ENCODE results near the gene MAP4K4. TPM values are rescaled to one million over a fixed set of nuclear protein-coding genes. Genes with fewer than 3 reads are reported as not detected.

The MAP4K4 gene
- polyA plus RNA-seq, 3 donors = 5.3 to 66.9 (median 8.7) TPM

- Mint-ChIP-seq H3K9me3 (no peaks in the 10 kb centered on the region), H3K4me1 (peaks cover 78% of the 10 kb centered on the region), H3K27me3 (ENCODE audit: low read depth in 3 of 3) (no peaks in the 10 kb centered on the region), H3K27ac (peak overlapping the region in 1 of 7 donors; percentile 68), H3K36me3 (peaks cover 1 to 3% of the 10 kb centered on the region in 2 donors), H3K4me3 (no peak overlapping the region)
- Histone ChIP-seq H3K9ac (ENCODE audit: insufficient read depth, low read length, poor library complexity, severe bottlenecking) (no peak overlapping the region), H3K9me3 (replicated peaks in 1 of 2; ENCODE audit: control insufficient read depth in 1 of 2, insufficient read depth in 1 of 2, low read length in 2 of 2) (no peaks in the 10 kb centered on the region), H3K79me2 (ENCODE audit: insufficient read depth, low read length) (peaks cover 100% of the 10 kb centered on the region), H3K4me1 (ENCODE audit: control insufficient read depth in 1 of 2, insufficient read depth in 2 of 2, low read length in 2 of 2) (peaks cover 46 to 66% of the 10 kb centered on the region in 2 donors), H3K36me3 (replicated peaks in 1 of 2; ENCODE audit: control insufficient read depth in 1 of 2, insufficient read depth in 2 of 2, low read length in 2 of 2) (no peaks in the 10 kb centered on the region), H3K4me3 (replicated peaks in 1 of 3; ENCODE audit: low read depth in 2 of 3, low read length in 3 of 3) (no peak overlapping the region), H3K27ac (ENCODE audit: low read depth in 1 of 2, low read length in 2 of 2) (no peak overlapping the region), H3K4me2 (replicated peaks; ENCODE audit: extremely low read depth, low read length, poor library complexity, severe bottlenecking) (no peak overlapping the region), H3K27me3 (ENCODE audit: control insufficient read depth in 2 of 2, insufficient read depth in 2 of 2, low read length in 2 of 2) (no peaks in the 10 kb centered on the region), H2AFZ (ENCODE audit: insufficient read depth, low read depth, low read length, poor library complexity, severe bottlenecking) (no peak overlapping the region), H4K20me1 (ENCODE audit: insufficient read depth, low read length) (peaks cover 100% of the 10 kb centered on the region)
- peak; percentile 32 to 54 (median 53) for DNase-seq
- 85% methylated on average over 1 of the region's 2 CpGs for WGBS (ENCODE audit: insufficient coverage)
- peak; percentile 68 for TF ChIP-seq CTCF (IDR thresholded peaks at IDR 0.05)
- intact Hi-C loops (cut with micrococcal nuclease) = no loop called here
Observed at GRCh38 chr2:101770726-101771125, 73.2 kb downstream of the MAP4K4 start.

GRCh38 chr2:101771227-101771902 is 73.9 kb downstream of the MAP4K4 start:
- no peaks in the 10 kb centered on the region for H3K36me3 ChIP-seq (replicated peaks in 1 of 2; ENCODE audit: control insufficient read depth in 1 of 2, insufficient read depth in 2 of 2, low read length in 2 of 2)
- H3K4me3 ChIP-seq (replicated peaks in 1 of 3; ENCODE audit: low read depth in 2 of 3, low read length in 3 of 3) = no peak overlapping the region
- no peaks in the 10 kb centered on the region for H3K9me3 ChIP-seq (replicated peaks in 1 of 2; ENCODE audit: control insufficient read depth in 1 of 2, insufficient read depth in 1 of 2, low read length in 2 of 2)
- H4K20me1 ChIP-seq (ENCODE audit: insufficient read depth, low read length) = peaks cover 100% of the 10 kb centered on the region
- intact Hi-C loops (cut with micrococcal nuclease) = no loop called here
- peak overlapping the region in 1 of 7 donors; percentile 40 for H3K27ac Mint-ChIP-seq
- H3K27me3 ChIP-seq (ENCODE audit: control insufficient read depth in 2 of 2, insufficient read depth in 2 of 2, low read length in 2 of 2) = no peaks in the 10 kb centered on the region
- H3K4me1 Mint-ChIP-seq = peaks cover 79% of the 10 kb centered on the region
- 100% methylated on average over 4 of the region's 5 CpGs for WGBS (ENCODE audit: insufficient coverage)
- no peak for DNase-seq
- H3K27me3 Mint-ChIP-seq (ENCODE audit: low read depth in 3 of 3) = peaks cover 0 to 1% (median 0%) of the 10 kb centered on the region in 3 donors
- TF ChIP-seq CTCF (IDR thresholded peaks at IDR 0.05) = no peak
- H3K9me3 Mint-ChIP-seq = no peaks in the 10 kb centered on the region
- H3K27ac ChIP-seq (ENCODE audit: low read depth in 1 of 2, low read length in 2 of 2) = no peak overlapping the region
- no peak overlapping the region for H3K4me2 ChIP-seq (replicated peaks; ENCODE audit: extremely low read depth, low read length, poor library complexity, severe bottlenecking)
- peaks cover 100% of the 10 kb centered on the region for H3K79me2 ChIP-seq (ENCODE audit: insufficient read depth, low read length)
- H3K36me3 Mint-ChIP-seq = peaks cover 1 to 3% of the 10 kb centered on the region in 2 donors
- H3K9ac ChIP-seq (ENCODE audit: insufficient read depth, low read length, poor library complexity, severe bottlenecking) = no peak overlapping the region
- H2AFZ ChIP-seq (ENCODE audit: insufficient read depth, low read depth, low read length, poor library complexity, severe bottlenecking) = no peak overlapping the region
- no peak overlapping the region for H3K4me3 Mint-ChIP-seq
- H3K4me1 ChIP-seq (ENCODE audit: control insufficient read depth in 1 of 2, insufficient read depth in 2 of 2, low read length in 2 of 2) = peaks cover 41 to 60% of the 10 kb centered on the region in 2 donors
